ENCODE results near the gene RNF43. TPM values are rescaled to one million over a fixed set of nuclear protein-coding genes. Genes with fewer than 3 reads are reported as not detected.

RNF43 gene
- total RNA-seq, 1 experiment from 2014 or later, result 42.2 TPM

GRCh38 chr17:58402679-58403078 is 14.7 kb downstream of the RNF43 start (continued):
- TF ChIP-seq ELF1 (IDR thresholded peaks at IDR 0.05; ENCODE audit: borderline replicate concordance, low read depth) (no peak; the same call in 1 of the 2 replicates), ZFX (IDR thresholded peaks at IDR 0.05) (no peak)

GRCh38 chr17:58402047-58402446 is 15.3 kb downstream of the RNF43 start:
- no peaks in the 10 kb centered on the region for H3K27me3 ChIP-seq (ENCODE audit: insufficient read depth, low read length)
- H3K27ac ChIP-seq (ENCODE audit: low read depth, low read length), result peak overlapping the region; percentile 66
- peak; percentile 77 for ATAC-seq
- H3K4me2 ChIP-seq (ENCODE audit: low read length), result peak overlapping the region; percentile 59
- no peaks in the 10 kb centered on the region for H3K9me3 ChIP-seq (ENCODE audit: control insufficient read depth in 1 of 2, insufficient read depth in 1 of 2, low read depth in 1 of 2, low read length in 2 of 2)
- H3K79me2 ChIP-seq (ENCODE audit: insufficient read depth, low read length), result peaks cover 96% of the 10 kb centered on the region
- no peaks in the 10 kb centered on the region for H3K9me2 ChIP-seq (ENCODE audit: insufficient read depth)
- no peaks in the 10 kb centered on the region for H4K20me1 ChIP-seq (ENCODE audit: insufficient read depth)
- POLR2A ChIA-PET, result interaction anchor here (1.5 kb wide), 1 partner anchor 15 kb away, joined by 7 read pairs; the partner anchor contains the start of gene RNF43
- H3K36me3 ChIP-seq (ENCODE audit: control insufficient read depth in 1 of 2, insufficient read depth in 2 of 2, low read length in 2 of 2), result no peaks in the 10 kb centered on the region
- BruUV-seq (replicated peaks), result no TSS peak
- DNase-seq (ENCODE audit: low read depth, low spot score), result peak; percentile 85
- peak overlapping the region in 1 of 2 experiments; percentile 7; a peak in 2 of 4 replicates for H3K4me3 ChIP-seq (replicated peaks in 1 of 2; ENCODE audit: low read depth in 1 of 2, low read length in 2 of 2)
- H3K4me1 ChIP-seq (ENCODE audit: control insufficient read depth in 1 of 2, insufficient read depth in 2 of 2, low read length in 2 of 2), result peaks cover 88 to 97% of the 10 kb centered on the region in 2 experiments
- no peak overlapping the region for H2AFZ ChIP-seq (ENCODE audit: low read depth, low read length, poor library complexity, severe bottlenecking)
- RAD21 ChIA-PET (ENCODE audit: low non-redundant PET in 1 of 2, low total read pairs in 2 of 2, uncharacterized antibody in 2 of 2, unreplicated experiment in 2 of 2), result no interaction called here
- H3K9ac ChIP-seq (ENCODE audit: low read length), result no peak overlapping the region; the same call in 1 of the 2 replicates
- intact Hi-C loops (cut with micrococcal nuclease), result no loop called here
- CTCF ChIA-PET, result no interaction called here
- no peak for TF ChIP-seq POLR2A (IDR thresholded peaks at IDR 0.05; ENCODE audit: borderline replicate concordance, extremely low read depth, insufficient read depth, insufficient read length)
- TF ChIP-seq MAX (IDR thresholded peaks at IDR 0.05), result no peak; the same call in none of the 2 replicates
- TF ChIP-seq SIN3A (IDR thresholded peaks at IDR 0.05; ENCODE audit: low read depth), result no peak; the same call in none of the 2 replicates
- no peak for TF ChIP-seq ATF3 (IDR thresholded peaks at IDR 0.05)
- no peak for TF ChIP-seq YY1 (IDR thresholded peaks at IDR 0.05; ENCODE audit: extremely low read depth, insufficient replicate concordance, low read depth, low read length)
- TF ChIP-seq CEBPB (IDR thresholded peaks at IDR 0.05; ENCODE audit: low read depth), result peak; percentile 60
- peak; percentile 59; the same call in 1 of the 2 replicates for TF ChIP-seq CBX3 (IDR thresholded peaks at IDR 0.05; ENCODE audit: low read depth)
- no peak for TF ChIP-seq REST (IDR thresholded peaks at IDR 0.05; ENCODE audit: low read depth)
- TF ChIP-seq EGR1 (IDR thresholded peaks at IDR 0.05; ENCODE audit: low read depth), result 0 out of 2 replicates have a peak, but pooled peaks have one; percentile 28
- TF ChIP-seq TCF7L2 (IDR thresholded peaks at IDR 0.05; ENCODE audit: borderline replicate concordance, extremely low read depth, insufficient read depth, insufficient read length), result peak; percentile 7
- peak; percentile 34; the same call in 1 of the 2 replicates for TF ChIP-seq POLR2AphosphoS5 (IDR thresholded peaks at IDR 0.05; ENCODE audit: low read depth, low read length)
- TF ChIP-seq FOSL1 (IDR thresholded peaks at IDR 0.05; ENCODE audit: low read depth), result peak; percentile 50; the same call in 1 of the 2 replicates
- TF ChIP-seq ZNF274 (IDR thresholded peaks at IDR 0.05; ENCODE audit: low read depth, low read length), result no peak
- no peak for TF ChIP-seq RAD21 (IDR thresholded peaks at IDR 0.05; ENCODE audit: low read depth)
- TF ChIP-seq JUND (IDR thresholded peaks at IDR 0.05), result peak; percentile 79
- 0 out of 2 replicates have a peak, but pooled peaks have one; percentile 44 for TF ChIP-seq SRF (IDR thresholded peaks at IDR 0.05; ENCODE audit: low read depth)
- no peak for TF ChIP-seq CTCF (IDR thresholded peaks at IDR 0.05 in 2 of 3, conservative IDR thresholded peaks at IDR 0.05 in 1 of 3; ENCODE audit: borderline replicate concordance in 1 of 3, insufficient read depth in 1 of 3, low read depth in 2 of 3, low read length in 2 of 3)
- no peak for TF ChIP-seq EZH2 (IDR thresholded peaks at IDR 0.05)
- no peak; the same call in 1 of the 2 replicates for TF ChIP-seq ELF1 (IDR thresholded peaks at IDR 0.05; ENCODE audit: borderline replicate concordance, low read depth)
- no peak for TF ChIP-seq ZFX (IDR thresholded peaks at IDR 0.05)
- TF ChIP-seq EZH2phosphoT487 (IDR thresholded peaks at IDR 0.05; ENCODE audit: borderline replicate concordance), result no peak
- peak; percentile 78 for TF ChIP-seq SP1 (IDR thresholded peaks at IDR 0.05; ENCODE audit: low read depth)
